ENCODE results near the gene TMEM45A.
"Not testable (repeated sequence)": the region's sequence is repeated elsewhere in the genome, so short reads cannot be mapped to it uniquely, and the experiment has no call there.

The TMEM45A gene

GRCh38 chr3:100575704-100576103 lies 83.3 kb downstream of the TMEM45A start:
- no peak for DNase-seq (ENCODE audit: low read depth)

GRCh38 chr3:100577382-100578008 lies 85.1 kb downstream of the TMEM45A start:
- DNase-seq (ENCODE audit: low read depth) = no peak

GRCh38 chr3:100578646-100579045 lies 86.2 kb downstream of the TMEM45A start:
- no peak for DNase-seq (ENCODE audit: low read depth)

- no peak for DNase-seq (ENCODE audit: low read depth)
Measured at GRCh38 chr3:100580147-100580546, 87.7 kb downstream of the TMEM45A start.

- DNase-seq (ENCODE audit: low read depth) = no peak
Measured at GRCh38 chr3:100581650-100582049, 89.2 kb downstream of the TMEM45A start.

- DNase-seq (ENCODE audit: low read depth) = not testable (repeated sequence)
Measured at GRCh38 chr3:100582157-100582556, 89.7 kb downstream of the TMEM45A start.

GRCh38 chr3:100584101-100584660 lies 91.8 kb downstream of the TMEM45A start:
- DNase-seq (ENCODE audit: low read depth) = no peak

GRCh38 chr3:100586832-100587231 lies 94.4 kb downstream of the TMEM45A start:
- DNase-seq (ENCODE audit: low read depth) = no peak

- DNase-seq (ENCODE audit: low read depth) = no peak
Measured at GRCh38 chr3:100588251-100588650, 95.8 kb downstream of the TMEM45A start.

- peak; percentile 70 for DNase-seq (ENCODE audit: low read depth)
Measured at GRCh38 chr3:100590114-100590839, 97.9 kb downstream of the TMEM45A start.

- no peak for DNase-seq (ENCODE audit: low read depth)
Measured at GRCh38 chr3:100590840-100591147, 98.4 kb downstream of the TMEM45A start.

GRCh38 chr3:100591411-100591810 lies 99.0 kb downstream of the TMEM45A start:
- DNase-seq (ENCODE audit: low read depth) = no peak

- no peak for DNase-seq (ENCODE audit: low read depth)
Measured at GRCh38 chr3:100600181-100601042, 108.0 kb downstream of the TMEM45A start.

- no peak for DNase-seq (ENCODE audit: low read depth)
Measured at GRCh38 chr3:100602506-100603444, 110.4 kb downstream of the TMEM45A start.

GRCh38 chr3:100603469-100603868 lies 111.0 kb downstream of the TMEM45A start:
- DNase-seq (ENCODE audit: low read depth) = peak; percentile 17

- DNase-seq (ENCODE audit: low read depth) = no peak
Measured at GRCh38 chr3:100605358-100605757, 112.9 kb downstream of the TMEM45A start.

- no peak for DNase-seq (ENCODE audit: low read depth)
Measured at GRCh38 chr3:100606894-100607512, 114.6 kb downstream of the TMEM45A start.

- DNase-seq (ENCODE audit: low read depth) = no peak
Measured at GRCh38 chr3:100609305-100609704, 116.9 kb downstream of the TMEM45A start, which contains the start of gene ADGRG7. ADGRG7 (plus strand) TSS chr3:100609601; CDS start chr3:100609857, 256 bp downstream.

GRCh38 chr3:100609963-100610362 lies 117.5 kb downstream of the TMEM45A start:
- no peak for DNase-seq (ENCODE audit: low read depth)

- DNase-seq (ENCODE audit: low read depth) = no peak
Measured at GRCh38 chr3:100611221-100611620, 118.8 kb downstream of the TMEM45A start.

All from fibroblast of the conjunctiva (primary cell).